HG03354 (cell line): ENCODE data around the gene SEC24B.
"Not testable (repeated sequence)": the region's sequence is repeated elsewhere in the genome, so short reads cannot be mapped to it uniquely, and the experiment has no call there.

Experiments used
- ATAC-seq: cut with Tn5 transposase; IDR thresholded peaks from one replicate; pipeline ENCODE4 v1.9.1; 2021; ENCODE audit warnings: mild to moderate bottlenecking; ENCODE audit not compliant: unreplicated experiment, poor library complexity, severe bottlenecking

Gene SEC24B

DNA sequence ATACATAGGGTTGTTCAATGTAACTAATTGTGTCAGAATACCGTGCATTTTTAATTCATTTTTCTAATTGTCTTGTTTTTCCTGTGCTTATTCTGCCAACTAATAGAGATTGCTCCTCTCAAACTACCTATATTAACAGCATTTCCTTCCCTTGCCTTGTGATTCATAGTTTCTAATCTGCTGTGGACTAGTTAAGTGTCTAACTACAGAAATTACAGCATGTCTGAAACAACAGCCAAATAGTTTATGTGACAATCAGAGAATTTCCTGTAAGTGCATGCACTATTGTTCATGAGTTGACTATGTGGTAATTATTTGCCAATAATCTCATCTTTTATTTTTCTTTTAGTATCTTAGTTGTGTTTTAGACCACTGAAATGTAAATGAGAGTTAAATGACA, 4.1 kb upstream of the SEC24B start:
- ATAC-seq = no peak

DNA sequence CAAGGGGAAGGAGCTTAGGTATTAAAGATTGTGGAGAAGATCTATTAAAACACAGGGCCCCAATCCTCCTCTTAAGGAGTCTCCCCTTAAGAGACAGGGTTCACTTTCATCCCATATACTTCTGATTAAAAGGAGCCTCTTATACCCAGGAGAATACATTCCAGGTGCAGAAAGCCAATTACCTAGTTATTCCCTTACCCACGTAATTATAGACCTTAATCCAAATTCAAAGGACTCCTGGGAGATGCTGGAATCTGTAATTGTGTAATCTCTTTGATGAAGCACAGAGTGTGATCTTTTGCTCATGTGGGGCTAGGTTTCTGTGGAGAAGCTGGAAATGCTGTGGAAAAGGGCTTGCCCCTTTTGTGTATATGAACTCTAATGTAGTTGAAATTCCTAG, 1.4 kb upstream of the SEC24B start:
- no peak for ATAC-seq

DNA sequence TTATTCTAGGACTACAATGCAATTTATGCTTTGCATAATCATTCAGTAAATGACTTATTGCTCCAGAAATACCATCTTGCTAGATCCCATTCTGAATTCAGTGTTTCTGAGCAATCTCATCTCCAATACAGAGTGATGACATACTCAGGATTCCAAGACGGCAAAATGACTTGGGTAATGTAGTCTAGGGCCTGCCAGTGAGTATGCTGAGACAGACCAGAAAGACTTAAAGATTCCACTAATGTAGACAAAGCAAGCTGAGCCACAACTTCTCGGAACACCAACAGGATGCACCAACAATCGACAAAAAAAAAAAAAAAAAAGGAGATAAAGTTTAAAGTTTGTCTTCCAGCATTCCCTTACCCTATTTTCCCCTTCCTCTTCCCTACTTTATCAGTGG, 919 bp upstream of the SEC24B start:
- ATAC-seq = no peak

DNA sequence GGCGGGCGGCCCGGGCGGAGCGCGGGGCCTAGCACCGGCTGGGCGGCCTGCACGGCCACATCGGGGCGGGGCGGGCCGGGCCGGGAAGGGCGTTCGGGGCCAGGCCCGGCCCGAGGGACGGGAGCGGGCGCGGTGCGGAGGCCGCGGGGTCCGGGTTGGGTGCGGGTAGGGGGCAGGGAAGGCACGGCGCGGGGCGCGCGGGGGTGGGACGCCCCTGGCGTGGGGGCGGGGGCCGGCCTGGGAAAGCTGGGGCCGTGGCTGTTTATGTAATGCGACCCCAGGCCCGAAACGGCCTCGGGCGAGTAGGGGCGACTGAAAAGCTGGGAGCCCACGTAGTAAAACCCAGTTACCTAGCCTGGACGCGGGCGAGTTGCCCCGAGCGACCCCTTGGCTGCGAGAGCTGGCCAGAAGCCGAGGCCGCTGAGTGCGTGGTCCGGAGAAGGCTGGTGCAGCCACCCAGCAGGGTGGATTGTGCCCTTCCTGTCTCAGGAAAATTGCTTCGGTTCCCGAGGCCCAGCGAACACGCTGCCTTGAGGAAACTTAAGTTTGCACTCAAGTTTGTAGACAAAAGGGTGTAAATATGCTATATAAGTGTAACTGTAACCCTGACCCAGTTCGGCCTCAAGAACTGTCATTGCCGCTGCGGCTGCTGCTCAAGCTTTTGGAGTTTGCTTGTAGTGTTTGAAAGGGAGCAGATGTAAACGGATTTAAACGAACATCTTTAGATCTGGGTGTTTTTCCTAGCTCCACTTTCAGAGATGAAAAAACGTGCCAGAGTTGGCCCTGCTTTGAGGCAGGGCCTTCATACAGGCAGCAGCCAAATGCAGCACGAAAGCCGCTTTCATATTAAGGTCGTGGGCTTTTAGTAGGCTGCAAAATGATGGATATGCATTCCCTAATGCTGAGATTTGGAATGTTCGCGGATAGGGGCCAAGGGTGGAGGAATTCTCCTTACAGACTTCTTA, 674 bp downstream of the SEC24B start:
- ATAC-seq = peak; percentile 52

DNA sequence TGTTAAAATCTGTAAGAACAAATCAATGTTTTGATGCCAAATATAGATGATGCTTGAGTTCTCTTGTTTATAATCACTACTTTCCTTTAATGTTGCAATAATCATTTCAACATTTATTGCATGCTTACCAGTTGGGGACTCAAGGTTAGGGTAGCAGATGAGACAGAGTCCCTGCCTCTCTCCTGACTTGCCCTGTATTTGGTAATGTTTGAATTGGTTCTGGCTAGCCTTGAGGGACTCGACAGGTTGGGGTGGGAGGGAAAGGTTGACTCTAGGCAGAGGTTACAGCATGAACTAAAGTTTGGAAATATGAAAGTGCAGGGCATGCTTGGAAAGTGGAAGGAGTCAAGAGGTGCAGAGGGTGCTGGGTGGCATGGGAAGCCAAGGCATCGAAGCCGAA, 2.0 kb downstream of the SEC24B start:
- no peak for ATAC-seq

DNA sequence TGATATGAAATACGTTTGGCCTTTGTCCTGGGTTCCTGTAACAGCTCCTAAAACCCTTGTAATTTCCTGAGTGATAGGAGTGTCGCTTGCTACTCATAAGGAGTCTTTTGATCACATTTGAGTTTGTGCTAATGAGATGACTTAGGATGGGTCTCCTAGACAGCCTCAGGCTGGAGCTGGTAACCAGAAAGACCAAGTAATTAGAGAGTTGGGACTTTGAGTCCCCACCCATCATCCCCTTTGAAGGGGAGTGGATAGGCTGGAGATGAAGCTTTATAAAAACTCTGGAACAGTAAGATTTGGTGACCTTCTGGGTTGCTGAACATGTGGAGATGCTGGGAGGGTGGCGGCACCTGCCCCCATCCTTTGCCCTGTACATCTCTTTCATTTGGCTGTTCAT, 2.9 kb downstream of the SEC24B start:
- ATAC-seq = no peak

DNA sequence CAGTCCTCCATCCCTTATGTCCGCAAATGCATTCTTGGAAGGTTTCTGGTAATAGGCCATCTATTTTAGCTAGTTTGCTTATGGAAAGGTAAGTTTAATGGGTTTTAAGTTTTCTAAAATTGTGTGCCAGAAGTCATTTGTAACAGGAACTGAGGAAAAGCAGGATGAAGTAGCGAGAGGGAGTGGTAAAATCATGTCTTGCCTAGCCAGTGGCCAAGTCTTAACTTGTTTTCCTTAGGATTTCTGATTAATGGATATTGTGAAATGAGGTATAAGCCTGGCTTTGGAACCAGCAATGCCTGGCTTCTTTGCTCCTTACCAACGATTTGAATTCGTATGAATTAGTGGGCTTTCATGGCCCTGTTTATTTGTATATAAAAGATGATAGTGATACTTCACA, 7.3 kb downstream of the SEC24B start:
- no peak for ATAC-seq

DNA sequence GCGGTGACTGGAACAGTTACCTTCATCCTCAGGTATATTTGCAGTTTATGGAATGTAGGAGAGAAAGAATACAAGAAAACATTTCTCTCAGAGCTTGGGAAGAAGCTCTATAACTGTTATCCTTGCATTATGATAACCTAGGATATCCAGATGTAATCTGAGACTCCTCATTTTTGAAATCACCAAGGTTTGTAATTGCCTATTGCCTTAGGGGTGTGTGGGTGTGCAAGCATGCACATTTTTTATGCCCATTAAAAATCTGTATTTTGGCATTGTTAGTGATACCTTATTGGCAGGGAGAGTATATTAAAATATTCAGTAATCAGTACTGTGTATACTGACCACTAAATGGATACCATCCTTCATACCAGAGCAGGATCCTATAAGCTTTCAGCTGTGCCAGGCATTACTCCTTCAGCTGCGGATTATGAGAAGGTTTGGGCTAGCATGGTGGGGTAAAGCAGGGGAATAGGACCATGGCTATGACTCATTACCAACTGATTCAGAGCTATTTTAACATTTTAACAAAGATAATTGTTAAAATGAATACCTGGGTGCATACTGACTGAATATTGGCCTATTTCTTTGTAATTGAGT, 8.3 kb downstream of the SEC24B start:
- ATAC-seq = no peak

DNA sequence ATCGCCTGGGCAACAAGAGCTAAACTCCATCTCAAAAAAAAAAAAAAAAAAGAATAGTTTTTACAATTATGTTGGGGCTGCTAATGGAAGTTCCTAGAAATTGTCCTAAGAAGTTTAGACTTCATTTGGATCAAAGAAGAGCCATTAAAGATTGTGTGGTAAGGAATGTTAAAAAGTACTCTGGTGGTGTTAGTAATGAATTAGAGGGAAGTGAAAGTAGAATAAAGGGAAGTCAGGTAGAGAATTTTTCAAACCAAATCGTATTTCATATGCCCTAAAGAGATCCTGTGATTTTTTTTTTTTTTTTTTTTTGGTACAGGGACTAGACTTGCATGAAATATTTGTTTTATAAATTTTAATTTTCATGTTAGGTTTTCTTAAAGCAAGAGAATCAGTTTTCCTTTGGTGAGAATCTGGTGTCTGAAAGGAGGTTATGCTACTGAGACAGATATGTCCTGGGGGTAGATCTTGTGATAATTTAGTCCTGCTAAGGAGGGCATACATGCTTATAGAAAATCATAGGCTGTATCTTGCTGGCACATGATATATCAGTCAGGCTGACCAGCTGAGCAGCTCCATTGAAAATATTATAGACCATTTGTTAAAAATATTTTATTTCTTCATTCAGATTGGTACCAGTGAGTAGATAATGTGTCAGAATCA, 10.7 kb downstream of the SEC24B start:
- peak; percentile 67 for ATAC-seq

DNA sequence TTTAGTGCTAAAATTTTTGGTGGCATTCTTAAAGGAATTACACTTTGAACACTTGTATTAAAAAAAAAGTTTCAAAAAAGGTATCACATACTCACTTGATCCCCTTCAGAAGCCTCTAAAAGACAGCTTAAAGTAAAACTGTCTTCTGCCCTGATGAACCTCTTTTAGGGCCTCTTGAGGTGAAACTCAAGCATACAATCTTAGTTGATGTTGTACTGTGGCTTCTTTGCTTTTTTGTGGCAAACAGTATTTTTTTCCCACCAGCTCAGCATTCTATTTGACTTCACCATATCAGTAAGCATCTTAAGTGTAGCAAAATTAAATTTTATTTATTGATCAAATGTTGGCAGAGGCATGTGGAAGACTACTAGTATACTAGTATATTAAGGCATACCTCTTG, 13.7 kb downstream of the SEC24B start:
- no peak for ATAC-seq

DNA sequence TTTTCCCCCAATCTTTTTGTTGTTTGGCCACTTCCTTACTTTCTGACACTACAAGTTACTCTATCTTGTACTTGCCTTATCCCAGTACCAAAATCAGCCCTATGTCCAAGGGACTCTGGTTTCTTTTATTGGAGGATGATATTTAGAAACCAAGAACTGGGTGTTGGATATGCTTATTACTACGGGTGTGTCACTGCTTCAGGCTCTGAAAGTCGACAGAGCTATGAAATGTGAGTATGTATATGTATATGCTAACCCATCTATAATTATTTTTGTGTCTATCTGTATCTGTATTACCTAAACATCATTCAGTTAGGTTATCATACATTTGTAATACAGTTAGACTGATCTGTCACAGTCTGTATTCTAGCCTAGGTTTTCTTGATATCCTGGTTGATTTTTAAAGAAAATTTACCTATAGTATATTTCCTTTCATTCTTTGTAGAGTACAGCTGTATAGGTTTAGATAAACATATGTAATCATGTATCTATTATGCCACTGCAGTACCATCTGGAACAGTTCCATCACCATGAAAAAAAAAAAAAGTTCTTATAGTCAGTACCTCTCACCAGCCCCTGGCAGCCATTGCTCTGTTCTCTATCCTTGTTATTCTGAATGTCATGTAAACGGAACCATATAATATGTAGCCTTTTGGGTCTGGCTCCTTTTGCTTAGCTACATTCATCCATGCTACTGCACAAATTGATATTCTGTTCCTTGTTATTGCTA, 18.1 kb downstream of the SEC24B start:
- no peak for ATAC-seq

DNA sequence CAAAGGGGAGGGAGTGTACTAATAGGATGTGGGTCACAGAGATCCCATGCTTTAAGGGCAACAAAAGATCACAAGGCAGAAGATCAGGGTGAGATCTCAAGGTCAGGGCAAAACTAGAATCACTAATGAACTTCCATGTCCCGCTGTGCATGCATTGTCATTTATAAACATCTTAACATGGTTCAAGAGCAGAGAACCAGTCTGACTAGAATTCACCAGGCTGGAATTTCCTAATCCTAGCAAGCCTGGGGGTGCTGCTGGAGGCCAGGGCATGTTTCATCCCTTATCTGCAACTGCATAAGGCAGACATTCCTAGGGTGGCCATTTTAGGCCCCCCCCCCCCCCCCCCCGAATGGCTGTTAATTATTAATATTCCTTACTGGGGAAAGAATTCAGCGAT, 19.5 kb downstream of the SEC24B start:
- ATAC-seq = not testable (repeated sequence)

DNA sequence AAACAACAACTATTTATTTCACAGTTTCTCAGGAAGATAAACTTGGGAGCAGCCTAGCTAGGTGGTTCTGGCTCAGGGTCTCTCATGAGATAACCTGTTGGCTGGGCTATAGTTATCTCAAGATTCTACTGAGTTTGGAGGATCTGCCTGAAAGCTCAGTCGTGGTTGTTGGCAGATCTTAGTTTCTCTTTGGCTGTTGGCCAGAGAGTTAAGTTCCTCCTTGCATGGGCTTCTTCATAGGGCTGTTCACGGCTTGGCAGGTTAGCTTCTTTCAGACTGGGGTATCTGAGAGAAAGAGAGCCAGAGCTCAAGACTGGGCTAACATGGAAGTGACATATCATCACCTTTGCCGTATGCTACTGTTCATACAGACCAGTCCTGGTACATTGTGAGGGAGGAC, 28.7 kb downstream of the SEC24B start:
- no peak for ATAC-seq

DNA sequence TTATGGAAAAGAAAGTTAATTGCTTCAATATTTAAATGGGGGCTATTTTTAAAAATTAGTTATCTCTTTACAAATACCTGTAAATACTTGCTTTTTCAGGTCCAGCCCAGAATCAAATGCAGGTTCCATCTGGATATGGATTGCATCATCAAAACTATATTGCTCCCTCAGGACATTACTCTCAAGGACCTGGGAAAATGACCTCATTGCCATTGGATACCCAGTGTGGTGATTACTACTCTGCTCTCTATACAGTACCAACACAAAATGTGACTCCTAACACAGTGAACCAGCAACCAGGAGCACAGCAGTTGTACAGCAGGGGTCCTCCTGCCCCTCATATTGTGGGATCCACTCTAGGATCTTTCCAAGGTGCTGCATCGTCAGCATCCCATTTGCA, 29.2 kb downstream of the SEC24B start:
- ATAC-seq = no peak

DNA sequence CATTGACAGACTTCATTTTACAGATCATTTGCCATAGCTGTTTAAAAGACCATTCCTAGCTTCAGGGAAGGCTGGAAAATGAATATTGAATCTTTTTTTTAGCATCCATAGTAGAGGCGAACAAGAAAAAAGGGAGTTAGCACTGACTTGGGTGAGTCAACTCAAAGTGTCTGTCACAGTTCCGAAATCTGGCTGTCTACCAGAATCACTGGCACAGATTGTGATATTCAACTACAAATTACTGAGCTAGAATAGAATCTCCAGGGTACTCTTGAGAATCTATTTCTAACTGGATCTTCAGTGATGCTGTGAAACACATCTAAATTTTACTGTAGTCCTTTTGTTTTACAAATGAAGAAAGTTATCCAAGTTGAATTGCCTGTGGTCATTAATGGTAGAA, 31.5 kb downstream of the SEC24B start:
- no peak for ATAC-seq

DNA sequence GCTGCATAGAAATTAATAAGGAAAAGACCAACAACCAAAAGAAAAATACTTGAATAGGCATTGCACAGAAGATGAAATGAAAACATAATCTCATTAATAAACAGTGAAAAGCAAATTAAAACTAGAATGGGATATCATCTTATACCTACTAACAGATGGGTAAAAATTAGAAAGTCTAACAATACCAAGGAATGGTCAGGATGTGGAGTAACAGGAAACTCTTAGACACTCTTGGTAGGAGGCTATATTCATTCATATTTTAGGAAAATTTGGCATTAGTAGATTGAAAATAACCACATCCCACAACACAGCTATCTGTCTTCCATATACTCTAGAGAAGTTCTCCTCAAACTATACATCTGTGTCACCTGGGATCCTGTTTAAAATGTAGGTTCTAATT, 36.3 kb downstream of the SEC24B start:
- ATAC-seq = no peak

DNA sequence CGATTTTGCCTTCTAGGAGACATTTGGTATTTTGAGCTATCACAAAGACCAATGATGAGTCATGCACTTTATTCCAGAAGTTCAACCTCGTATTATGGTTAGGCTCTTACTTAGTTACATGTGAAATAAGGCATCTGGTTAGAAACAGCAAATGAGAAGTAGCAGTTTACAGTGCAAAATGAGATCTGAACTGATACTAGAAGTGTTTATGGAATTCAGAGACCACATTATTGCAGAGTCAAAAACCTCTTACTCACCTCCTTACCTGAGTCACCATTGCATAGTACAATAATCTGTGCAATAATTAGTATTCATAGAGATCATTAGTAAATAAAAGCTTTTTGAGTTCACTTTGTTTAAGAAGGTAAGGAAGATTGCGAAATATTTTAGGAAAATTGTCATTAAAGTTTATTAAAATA, 38.7 kb downstream of the SEC24B start:
- ATAC-seq = no peak

DNA sequence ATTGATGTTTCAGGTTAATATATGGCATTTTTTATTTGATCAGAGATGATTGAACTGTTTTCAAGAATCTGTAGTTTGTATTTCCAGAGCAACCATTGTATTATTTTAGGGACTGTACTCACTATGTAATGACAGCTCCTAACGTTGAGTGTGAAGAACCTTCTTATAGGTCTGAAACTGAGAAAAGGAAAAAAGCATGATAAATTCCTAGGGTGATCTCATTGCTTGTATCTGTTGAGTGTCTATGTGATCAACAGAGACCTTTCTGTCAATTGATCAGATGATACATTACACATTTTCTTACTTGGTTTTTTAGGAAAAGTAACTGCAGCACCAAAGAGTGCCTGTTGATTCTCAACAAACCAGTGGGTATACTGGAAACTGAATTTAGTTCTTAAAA, 40.2 kb downstream of the SEC24B start:
- no peak for ATAC-seq

DNA sequence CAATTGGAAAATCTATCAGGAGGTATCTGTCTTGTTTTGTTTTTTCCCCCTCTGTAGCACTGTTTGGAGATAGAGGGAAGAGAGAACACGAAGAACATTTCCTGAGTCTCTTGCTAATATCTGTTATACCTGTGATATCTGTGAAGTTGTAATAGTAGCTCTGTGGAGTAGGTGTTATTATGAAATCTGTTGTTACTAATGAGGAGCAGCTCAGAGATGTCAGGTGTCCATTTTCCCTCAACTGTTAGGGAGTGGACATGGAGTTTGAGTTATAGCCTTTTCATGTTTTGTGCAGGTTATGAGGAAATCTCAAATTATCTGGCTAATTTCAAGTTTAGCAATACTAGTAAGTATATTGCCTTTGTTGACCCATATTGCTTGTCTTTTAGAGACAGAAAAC, 52.4 kb downstream of the SEC24B start:
- no peak for ATAC-seq

DNA sequence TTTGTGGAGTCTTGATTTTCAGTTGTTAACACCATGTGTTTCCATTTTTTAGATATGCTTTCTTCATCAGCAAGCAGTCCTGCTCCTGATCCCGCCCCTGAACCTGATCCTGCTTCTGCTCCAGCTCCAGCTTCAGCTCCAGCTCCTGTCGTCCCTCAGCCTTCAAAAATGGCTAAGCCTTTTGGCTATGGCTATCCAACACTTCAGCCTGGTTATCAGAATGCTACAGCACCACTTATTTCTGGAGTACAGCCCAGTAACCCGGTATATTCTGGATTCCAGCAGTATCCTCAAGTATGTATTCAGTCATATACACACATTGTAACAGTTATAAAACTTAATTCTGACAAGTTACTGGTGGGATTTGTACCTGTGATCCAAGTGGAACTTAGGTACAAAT, 60.9 kb downstream of the SEC24B start:
- ATAC-seq = no peak
